Lower leg skin (tissue), 4 donors: ENCODE data around the gene RBM20. TPM values are rescaled to one million over a fixed set of nuclear protein-coding genes. Genes with fewer than 3 reads are reported as not detected.
"Not testable (repeated sequence)": the region's sequence is repeated elsewhere in the genome, so short reads cannot be mapped to it uniquely, and the experiment has no call there.

Experiments
- DNase-seq, 2 donors: peaks; one replicate each; pipeline ENCODE4 v3.0.0-alpha.2; 2019; ENCODE audit warnings: low spot score in 2 of 2
- H3K4me3 ChIP-seq: fragments of 200-600 bp; sonication (generic); 2 replicates; pipeline ENCODE4 v1.5.1; 2017; ENCODE audit warnings: mild to moderate bottlenecking, low read depth; ENCODE audit not compliant: poor library complexity, severe bottlenecking
- POLR2A ChIP-seq, 2 donors: fragments of 450-650 bp; IDR thresholded peaks; one replicate each; pipeline ENCODE4 v1.6.1; 2016 to 2017; ENCODE audit warnings: antibody characterized with exemption in 2 of 2, mild to moderate bottlenecking in 1 of 2, moderate library complexity in 1 of 2
- WGBS, 2 donors: methylation state at CpG; one replicate each; pipeline ENCODE4 v1.1.5; 2018; 5-methylcytosine and 5-hydroxymethylcytosine counted together
- intact Hi-C: fragments of 100-400 bp; cut with DNase I; formaldehyde crosslinking; loops from one replicate; pipeline ENCODE4 v1.15.0; 2023; ENCODE audit warnings: low total_unique reads
- total RNA-seq, 4 donors: library from RNA; depleted of rRNA; stranded (reverse); fragments of >200 nt; gene quantifications; one replicate each; pipeline ENCODE4 v1.1.0, GENCODE V29; 2016
- TF ChIP-seq, protein P1 (sequence below), 3 donors: fragments of 450-650 bp; IDR thresholded peaks; one replicate each; pipeline ENCODE4 v1.5.1; 2016; ENCODE audit warnings: antibody characterized with exemption in 3 of 3, mild to moderate bottlenecking in 3 of 3, moderate library complexity in 2 of 3

RBM20 gene
- total RNA-seq, 4 donors from 2014 or later: 0.66 to 6.2 (median 3.5) TPM

DNA sequence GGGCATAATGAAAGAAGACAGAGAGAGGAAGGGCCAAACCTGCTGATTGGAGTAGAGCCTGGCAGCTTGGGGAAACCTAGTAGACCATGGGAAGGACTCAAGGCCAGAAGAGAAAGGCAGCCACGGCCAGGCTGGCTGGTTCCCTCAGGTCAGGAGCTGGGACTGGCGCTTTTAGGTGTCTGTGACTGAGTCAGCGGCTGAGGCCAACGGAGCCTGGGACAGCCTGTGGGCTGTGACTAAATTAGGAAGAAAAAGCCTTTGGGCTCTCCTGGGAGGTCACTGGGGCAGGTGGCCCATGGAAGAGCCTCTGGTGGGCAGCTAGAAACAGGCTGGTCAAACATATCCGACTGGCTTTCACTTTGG is 118.7 kb downstream of the RBM20 start:
- TF ChIP-seq, protein P1, sequence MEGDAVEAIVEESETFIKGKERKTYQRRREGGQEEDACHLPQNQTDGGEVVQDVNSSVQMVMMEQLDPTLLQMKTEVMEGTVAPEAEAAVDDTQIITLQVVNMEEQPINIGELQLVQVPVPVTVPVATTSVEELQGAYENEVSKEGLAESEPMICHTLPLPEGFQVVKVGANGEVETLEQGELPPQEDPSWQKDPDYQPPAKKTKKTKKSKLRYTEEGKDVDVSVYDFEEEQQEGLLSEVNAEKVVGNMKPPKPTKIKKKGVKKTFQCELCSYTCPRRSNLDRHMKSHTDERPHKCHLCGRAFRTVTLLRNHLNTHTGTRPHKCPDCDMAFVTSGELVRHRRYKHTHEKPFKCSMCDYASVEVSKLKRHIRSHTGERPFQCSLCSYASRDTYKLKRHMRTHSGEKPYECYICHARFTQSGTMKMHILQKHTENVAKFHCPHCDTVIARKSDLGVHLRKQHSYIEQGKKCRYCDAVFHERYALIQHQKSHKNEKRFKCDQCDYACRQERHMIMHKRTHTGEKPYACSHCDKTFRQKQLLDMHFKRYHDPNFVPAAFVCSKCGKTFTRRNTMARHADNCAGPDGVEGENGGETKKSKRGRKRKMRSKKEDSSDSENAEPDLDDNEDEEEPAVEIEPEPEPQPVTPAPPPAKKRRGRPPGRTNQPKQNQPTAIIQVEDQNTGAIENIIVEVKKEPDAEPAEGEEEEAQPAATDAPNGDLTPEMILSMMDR (IDR thresholded peaks at IDR 0.05): no peak
- TF ChIP-seq POLR2A (IDR thresholded peaks at IDR 0.05): no peak
- WGBS, 2 donors: 86 to 92% methylated on average over 5 of the region's 5 CpGs
- DNase-seq: peak in 1 of 2 donors; percentile 59
- intact Hi-C loops: no loop called here
- H3K4me3 ChIP-seq: no peak overlapping the region

DNA sequence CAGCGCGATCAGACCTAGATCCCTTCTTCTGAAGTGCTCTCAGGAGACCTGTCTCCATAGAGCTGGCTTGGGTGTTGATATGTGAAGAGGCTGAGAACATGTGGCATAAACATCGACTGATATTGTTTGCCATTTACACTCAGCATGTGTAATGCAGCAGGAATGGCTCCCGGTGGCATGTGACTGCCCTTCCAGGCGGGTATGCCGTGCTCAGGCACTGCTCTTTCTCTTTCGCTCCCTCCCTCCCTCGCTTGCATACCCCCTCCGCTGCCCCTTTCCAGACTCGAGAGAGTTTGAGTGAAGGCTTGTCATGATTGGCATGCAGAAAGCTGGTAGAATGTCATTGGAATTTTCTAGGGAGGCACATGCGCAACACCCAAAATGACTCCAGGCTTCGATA is 120.2 kb downstream of the RBM20 start:
- no peak for TF ChIP-seq POLR2A (IDR thresholded peaks at IDR 0.05)
- intact Hi-C loops: no loop called here
- H3K4me3 ChIP-seq: no peak overlapping the region
- WGBS, 2 donors: 76 to 77% methylated on average over 12 of the region's 12 CpGs
- DNase-seq: peak in 1 of 2 donors; percentile 48

DNA sequence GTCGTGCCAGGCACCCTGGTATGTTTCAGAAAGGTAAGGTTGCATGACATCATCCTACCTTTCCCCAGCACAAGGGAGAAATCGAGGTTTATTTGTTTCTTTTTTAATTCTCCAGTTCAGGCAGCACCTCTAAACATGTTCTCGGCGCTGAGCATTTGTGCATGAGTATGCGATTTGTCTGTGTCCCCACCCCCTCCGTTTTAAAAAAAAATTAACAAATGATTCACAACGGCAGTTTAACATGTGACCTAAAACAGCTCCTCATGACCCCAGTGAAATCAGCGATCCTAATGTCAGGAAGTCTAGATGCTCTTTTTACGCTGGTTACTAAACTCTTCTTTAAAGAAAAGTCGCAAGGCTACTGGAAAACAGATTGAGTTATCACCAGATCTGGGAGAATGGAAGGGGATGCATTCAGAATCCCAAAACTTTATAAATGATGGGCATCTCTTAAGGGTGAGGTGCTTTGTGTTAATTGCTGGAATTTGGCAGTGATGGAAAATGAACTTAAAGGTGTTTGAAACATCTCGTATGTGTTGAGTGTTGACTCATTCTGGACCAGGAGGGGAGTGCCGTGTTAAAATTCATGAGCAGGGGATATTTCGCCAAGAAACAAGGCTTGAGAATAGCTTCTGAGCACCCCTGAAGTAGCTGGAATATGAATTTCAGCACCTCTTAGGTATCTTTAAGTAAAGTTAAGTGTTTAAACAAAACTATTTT is 120.8 kb downstream of the RBM20 start:
- no peak for TF ChIP-seq POLR2A (IDR thresholded peaks at IDR 0.05)
- TF ChIP-seq, protein P1 (IDR thresholded peaks at IDR 0.05): no peak
- 61 to 70% methylated on average over 13 of the region's 13 CpGs for WGBS, 2 donors
- no peak overlapping the region for H3K4me3 ChIP-seq
- intact Hi-C loops: no loop called here
- no peak for DNase-seq

DNA sequence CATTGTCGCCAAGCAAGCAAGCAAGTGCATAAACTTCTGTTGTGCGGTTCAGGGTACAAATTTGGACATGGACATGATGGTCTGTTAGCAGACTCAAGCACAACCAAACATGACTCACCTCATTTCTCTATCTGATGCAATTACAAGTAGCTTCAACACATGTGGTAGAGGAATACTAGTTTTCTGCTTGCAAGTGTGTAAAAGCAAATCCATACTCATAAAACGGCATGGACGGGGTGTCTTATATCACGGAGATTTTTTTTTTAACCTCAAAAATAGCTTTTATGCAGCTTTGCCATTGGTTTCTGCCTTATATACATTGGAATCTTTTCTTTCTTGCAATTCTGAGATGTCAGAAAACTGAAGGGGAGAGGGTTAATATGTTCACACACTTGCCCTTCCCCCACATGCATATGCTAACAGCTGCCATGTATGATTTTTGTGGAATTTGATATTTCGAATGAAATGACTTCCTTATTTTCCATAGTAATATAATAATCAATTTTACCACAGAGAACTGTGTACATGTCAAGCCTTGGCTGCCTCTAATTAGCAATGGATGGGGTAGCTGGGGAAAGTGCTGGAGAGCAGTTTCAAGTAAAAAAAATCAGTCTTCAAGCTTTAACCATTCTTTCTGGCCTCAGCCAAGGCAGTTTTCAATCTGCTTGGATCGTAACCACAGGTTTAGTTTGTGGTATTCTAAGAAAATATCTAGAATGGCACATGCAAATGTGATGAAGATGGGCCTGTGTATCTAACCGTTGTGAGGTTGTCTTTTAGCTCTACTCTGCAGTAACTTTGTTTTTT is 121.6 kb downstream of the RBM20 start:
- no peak overlapping the region for H3K4me3 ChIP-seq
- TF ChIP-seq POLR2A (IDR thresholded peaks at IDR 0.05): no peak
- TF ChIP-seq, protein P1 (IDR thresholded peaks at IDR 0.05): no peak
- intact Hi-C loops: no loop called here
- DNase-seq: no peak
- WGBS, 2 donors: 83 to 86% methylated on average over 8 of the region's 8 CpGs

DNA sequence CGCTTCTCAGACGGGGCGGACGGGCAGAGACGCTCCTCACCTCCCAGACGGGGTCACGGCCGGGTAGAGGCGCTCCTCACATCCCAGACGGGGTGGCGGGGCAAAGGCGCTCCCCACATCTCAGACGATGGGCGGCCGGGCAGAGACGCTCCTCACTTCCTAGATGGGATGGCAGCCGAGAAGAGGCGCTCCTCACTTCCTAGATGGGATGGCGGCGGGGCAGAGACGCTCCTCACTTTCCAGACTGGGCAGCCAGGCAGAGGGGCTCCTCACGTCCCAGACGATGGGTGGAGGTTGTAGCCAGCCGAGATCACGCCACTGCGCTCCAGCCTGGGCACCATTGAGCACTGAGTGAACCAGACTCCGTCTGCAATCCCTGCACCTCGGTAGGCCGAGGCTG is 123.5 kb downstream of the RBM20 start:
- DNase-seq: peak in 1 of 2 donors; percentile 57
- 94 to 95% methylated on average over 22 to 24 of the region's 29 CpGs for WGBS, 2 donors

DNA sequence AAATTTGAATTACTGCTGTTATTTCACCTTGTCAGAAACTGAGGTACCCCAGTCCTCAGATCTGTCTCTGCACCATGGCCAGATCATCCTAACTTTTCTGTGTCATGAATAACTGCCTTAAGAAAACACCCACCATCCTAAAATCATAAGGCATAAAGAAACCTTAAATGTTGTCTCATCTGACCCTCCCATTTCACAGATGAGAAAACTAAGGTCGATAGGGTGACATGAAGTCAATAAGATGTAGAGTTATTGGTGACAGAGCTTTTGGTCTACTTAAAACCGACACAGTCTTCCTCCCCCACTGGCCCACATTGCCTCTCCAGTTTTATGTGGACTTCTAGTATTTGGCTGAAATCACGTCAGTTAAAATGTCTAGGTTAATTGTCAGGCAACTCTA is 126.1 kb downstream of the RBM20 start:
- no peak for DNase-seq
- 90 to 94% methylated on average over 3 of the region's 3 CpGs for whole genome bisulfite sequencing, 2 donors
- no peak for TF ChIP-seq POLR2A (IDR thresholded peaks at IDR 0.05)
- TF ChIP-seq, protein P1 (IDR thresholded peaks at IDR 0.05): no peak
- intact Hi-C loops: no loop called here
- no peak overlapping the region for H3K4me3 ChIP-seq

More for the DNA sequence above, 123.5 kb downstream of the RBM20 start:
- intact Hi-C loops, H3K4me3 ChIP-seq: not testable (repeated sequence)
